HCT116 (cell line): ENCODE results near the gene ZNF718. TPM values are rescaled to one million over a fixed set of nuclear protein-coding genes. Genes with fewer than 3 reads are reported as not detected.
"Not testable (repeated sequence)": the region's sequence is repeated elsewhere in the genome, so short reads cannot be mapped to it uniquely, and the experiment has no call there.

Source experiments
- ATAC-seq: fragments of 200-7000 bp; cut with Tn5 transposase; 2 replicates; pipeline ENCODE4 v1.9.1; 2020; ENCODE audit warnings: mild to moderate bottlenecking, moderate library complexity
- BruUV-seq: library from RNA; stranded (reverse); fragments of 400-500 nt; replicated peaks from 2 replicates; lab custom pipeline; 2021; lab: Mats Ljungman, UMichigan
- CTCF ChIA-PET: fragments of 300-600 bp; sonication (Branson Sonifier 250); formaldehyde crosslinking; loops from one replicate; lab custom pipeline; 2021; ENCODE audit warnings: antibody characterized with exemption; lab: Charles Lee
- POLR2A ChIA-PET: fragments of 300-600, 350-600 bp; sonication (Branson Sonifier 250); formaldehyde crosslinking; loops from one replicate; lab custom pipeline; 2021; ENCODE audit warnings: antibody characterized with exemption; lab: Charles Lee
- RAD21 ChIA-PET, 2 experiments: fragments of 300-600 bp; sonication (Branson Sonifier 250); formaldehyde crosslinking; loops; one replicate each; lab custom pipeline; 2023; ENCODE audit warnings: low total read pairs in 2 of 2; ENCODE audit not compliant: uncharacterized antibody in 2 of 2, unreplicated experiment in 2 of 2, low non-redundant PET in 1 of 2; lab: Charles Lee
- DNase-seq: peaks from one replicate; pipeline ENCODE4 v3.0.0-alpha.2; 2010; ENCODE audit warnings: low read depth, low spot score
- H2AFZ ChIP-seq: fragments of 200-600 bp; shearing (Covaris generic), sonication (generic); 2 replicates; pipeline ENCODE4 v1.6.1; 2017; ENCODE audit warnings: low read depth, mixed run types, mixed read lengths, antibody characterized with exemption, low read length; ENCODE audit not compliant: poor library complexity, severe bottlenecking
- H3K27ac ChIP-seq: 2 replicates; pipeline ENCODE4 v1.5.1; 2012; ENCODE audit warnings: low read depth, low read length
- H3K27me3 ChIP-seq: fragments of 200-600 bp; sonication (generic); 2 replicates; pipeline ENCODE4 v1.6.1; 2016; ENCODE audit warnings: mixed run types, low read length, mixed read lengths; ENCODE audit not compliant: insufficient read depth
- H3K36me3 ChIP-seq, 2 experiments: fragments of 200-500 bp in 1 of 2; fragments of 200-600 bp in 1 of 2; sonication (Bioruptor generic) in 1 of 2; sonication (generic) in 1 of 2; 2 replicates each; pipeline versions ENCODE4 v1.5.1 to v1.6.1; 2014 to 2016; ENCODE audit warnings: low read length in 2 of 2, inconsistent platforms in 1 of 2, mixed read lengths in 1 of 2, mixed run types in 1 of 2; ENCODE audit not compliant: insufficient read depth in 2 of 2, control insufficient read depth in 1 of 2
- H3K4me1 ChIP-seq, 2 experiments: fragments of 200-600 bp in 1 of 2; sonication (generic) in 1 of 2; 2 replicates each; pipeline versions ENCODE4 v1.5.1 to v1.6.1; 2012 to 2017; ENCODE audit warnings: low read length in 2 of 2, inconsistent platforms in 1 of 2, mild to moderate bottlenecking in 1 of 2, mixed read lengths in 1 of 2, mixed run types in 1 of 2, moderate library complexity in 1 of 2; ENCODE audit not compliant: insufficient read depth in 2 of 2, control insufficient read depth in 1 of 2
- H3K4me2 ChIP-seq: fragments of 200-600 bp; sonication (generic); 2 replicates; pipeline ENCODE4 v1.6.1; 2017; ENCODE audit warnings: mixed run types, low read length, mixed read lengths
- H3K4me3 ChIP-seq, 2 experiments: fragments of 200-600 bp in 1 of 2; sonication (generic) in 1 of 2; replicated peaks in 1 of 2; 2 replicates each; pipeline ENCODE4 v1.5.1; 2011 to 2016; ENCODE audit warnings: low read length in 2 of 2, control low read depth in 1 of 2, low read depth in 1 of 2, mild to moderate bottlenecking in 1 of 2, mixed read lengths in 1 of 2, mixed run types in 1 of 2
- H3K79me2 ChIP-seq: fragments of 200-600 bp; sonication (generic); 2 replicates; pipeline ENCODE4 v1.6.1; 2017; ENCODE audit warnings: mild to moderate bottlenecking, mixed run types, low read length, moderate library complexity, mixed read lengths; ENCODE audit not compliant: insufficient read depth
- H3K9ac ChIP-seq: fragments of 200-600 bp; sonication (generic); 2 replicates; pipeline ENCODE4 v1.6.1; 2016; ENCODE audit warnings: low read length, mixed read lengths
- H3K9me2 ChIP-seq: fragments of 200-600 bp; sonication (generic), shearing (Covaris generic); 2 replicates; pipeline ENCODE4 v1.6.1; 2017; ENCODE audit warnings: mixed run types, mild to moderate bottlenecking, moderate library complexity; ENCODE audit not compliant: insufficient read depth
- H3K9me3 ChIP-seq, 2 experiments: fragments of 200-500 bp in 1 of 2; fragments of 200-600 bp in 1 of 2; sonication (Bioruptor generic) in 1 of 2; sonication (generic) in 1 of 2; 2 replicates each; pipeline ENCODE4 v1.6.1; 2014 to 2017; ENCODE audit warnings: low read length in 2 of 2, mixed read lengths in 2 of 2, inconsistent platforms in 1 of 2, low read depth in 1 of 2, mild to moderate bottlenecking in 1 of 2, mixed run types in 1 of 2, moderate library complexity in 1 of 2; ENCODE audit not compliant: control insufficient read depth in 1 of 2, insufficient read depth in 1 of 2
- H4K20me1 ChIP-seq: fragments of 200-600 bp; sonication (generic), shearing (Covaris generic); 2 replicates; pipeline ENCODE4 v1.6.1; 2017; ENCODE audit warnings: mixed run types, mild to moderate bottlenecking, moderate library complexity; ENCODE audit not compliant: insufficient read depth
- CEBPB ChIP-seq: IDR thresholded peaks from 2 replicates; pipeline ENCODE4 v1.6.1; 2012; ENCODE audit warnings: low read depth
- EGR1 ChIP-seq: IDR thresholded peaks from 2 replicates; pipeline ENCODE4 v1.6.1; 2012; ENCODE audit warnings: low read depth
- RAD21 ChIP-seq: IDR thresholded peaks from 2 replicates; pipeline ENCODE4 v1.6.1; 2012; ENCODE audit warnings: low read depth, mild to moderate bottlenecking
- SIN3A ChIP-seq: IDR thresholded peaks from 2 replicates; pipeline ENCODE4 v1.6.1; 2012; ENCODE audit warnings: low read depth
- TCF7L2 ChIP-seq: IDR thresholded peaks from 2 replicates; pipeline ENCODE4 v1.7.0; 2011; ENCODE audit warnings: borderline replicate concordance, inconsistent platforms; ENCODE audit not compliant: insufficient read depth, insufficient read length; ENCODE audit errors: extremely low read depth
- ZFX ChIP-seq: fragments of 450-650 bp; IDR thresholded peaks from 2 replicates; pipeline ENCODE4 v1.6.1; 2017
- intact Hi-C: fragments of 100-400 bp; cut with micrococcal nuclease; formaldehyde crosslinking; loops from 2 replicates; pipeline ENCODE4 v1.10.0; 2022
- total RNA-seq: library from RNA; stranded (reverse); gene quantifications from one replicate; pipeline ENCODE4 v1.2.1, GENCODE V29; 2021; ENCODE audit not compliant: unreplicated experiment
- TF ChIP-seq, protein P1 (sequence below), 3 experiments: fragments of 200-600 bp in 1 of 3; sonication (generic) in 1 of 3; IDR thresholded peaks in 2 of 3; conservative IDR thresholded peaks in 1 of 3; 2 replicates each; pipeline ENCODE4 v1.5.1; 2012 to 2017; ENCODE audit warnings: low read depth in 2 of 3, low read length in 2 of 3, antibody characterized with exemption in 1 of 3, borderline replicate concordance in 1 of 3, control low read depth in 1 of 3, mild to moderate bottlenecking in 1 of 3, mixed read lengths in 1 of 3, mixed run types in 1 of 3, moderate library complexity in 1 of 3; ENCODE audit not compliant: insufficient read depth in 1 of 3
- TF ChIP-seq, protein P2 (sequence below): IDR thresholded peaks from 2 replicates; pipeline ENCODE4 v1.6.1; 2012
- TF ChIP-seq, protein P3 (sequence below): IDR thresholded peaks from 2 replicates; pipeline ENCODE4 v1.6.1; 2012

The ZNF718 gene
- total RNA-seq, 1 experiment from 2014 or later = 0.07 TPM

DNA sequence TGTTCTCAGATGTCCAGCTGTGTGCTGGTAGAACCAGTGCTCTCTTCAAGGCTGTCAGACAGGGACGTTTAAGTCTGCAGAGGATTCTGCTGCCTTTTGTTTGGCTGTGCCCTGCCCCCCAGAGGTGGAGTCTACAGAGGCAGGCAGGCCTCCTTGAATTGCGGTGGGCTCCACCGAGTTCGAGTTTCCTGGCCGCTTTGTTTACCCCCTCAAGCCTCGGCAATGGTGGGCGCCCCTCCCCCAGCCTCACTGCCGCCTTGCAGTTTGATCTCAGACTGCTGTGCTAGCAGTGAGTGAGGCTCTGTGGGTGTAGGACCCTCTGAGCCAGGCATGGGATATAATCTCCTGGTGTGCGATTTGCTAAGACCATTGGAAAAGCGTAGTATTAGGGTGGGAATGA is 47.0 kb downstream of the ZNF718 start:
- H3K4me1 ChIP-seq, H3K27ac ChIP-seq, H2AFZ ChIP-seq, H3K27me3 ChIP-seq, RAD21 ChIA-PET, BruUV-seq, H3K9me2 ChIP-seq, DNase-seq, H3K9me3 ChIP-seq, H4K20me1 ChIP-seq, H3K4me3 ChIP-seq, H3K9ac ChIP-seq, CTCF ChIA-PET, H3K4me2 ChIP-seq, ATAC-seq, POLR2A ChIA-PET, intact Hi-C loops, H3K79me2 ChIP-seq, H3K36me3 ChIP-seq: not testable (repeated sequence)

DNA sequence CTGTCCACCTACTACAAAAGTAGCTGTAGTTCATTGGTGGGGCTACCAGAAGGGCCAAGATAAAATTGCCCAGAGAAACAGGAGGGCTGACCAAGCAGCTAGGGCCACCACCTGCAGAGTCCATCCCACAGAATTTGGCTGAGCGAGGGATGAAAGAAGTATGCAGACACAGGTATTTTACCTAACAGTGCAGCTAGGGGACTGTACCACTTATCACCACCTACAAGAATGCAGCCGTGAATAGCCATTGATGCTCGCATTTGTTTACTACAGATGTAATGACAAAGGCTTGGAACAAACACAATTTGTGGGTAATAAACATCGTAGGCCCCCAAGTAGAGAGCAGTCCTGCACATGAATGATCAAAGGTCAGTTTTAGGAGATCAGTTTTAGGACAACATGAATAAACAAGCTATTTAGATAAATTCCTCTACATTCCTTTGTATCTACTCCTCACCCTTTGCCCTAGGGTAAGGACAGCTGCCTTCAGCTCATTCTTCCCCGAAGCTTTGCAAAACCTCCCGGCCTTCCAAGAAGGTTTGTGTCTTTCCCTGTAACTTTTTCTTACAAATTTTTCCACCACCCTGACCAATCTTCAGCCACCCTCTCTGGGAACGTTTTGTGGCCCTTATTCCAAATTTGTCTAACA is 49.5 kb downstream of the ZNF718 start:
- DNase-seq (no peak), ATAC-seq (no peak)
- intact Hi-C loops = no loop called here
- H3K4me2 ChIP-seq = no peak overlapping the region
- no peaks in the 10 kb centered on the region for H3K9me2 ChIP-seq
- no TSS peak for BruUV-seq
- CTCF ChIA-PET = no interaction called here
- no peak overlapping the region for H3K27ac ChIP-seq
- no peak overlapping the region for H3K9ac ChIP-seq
- H3K4me3 ChIP-seq = no peak overlapping the region
- H3K79me2 ChIP-seq = no peaks in the 10 kb centered on the region
- peaks cover 3 to 5% of the 10 kb centered on the region in 2 experiments; a peak in 3 of 4 replicates for H3K9me3 ChIP-seq
- no peaks in the 10 kb centered on the region for H4K20me1 ChIP-seq
- H3K27me3 ChIP-seq = no peaks in the 10 kb centered on the region
- no peak overlapping the region for H2AFZ ChIP-seq
- H3K4me1 ChIP-seq = no peaks in the 10 kb centered on the region
- TF ChIP-seq SIN3A (no peak), TCF7L2 (no peak), ZFX (no peak), EGR1 (no peak), RAD21 (no peak), CEBPB (no peak)
- TF ChIP-seq, protein P1, sequence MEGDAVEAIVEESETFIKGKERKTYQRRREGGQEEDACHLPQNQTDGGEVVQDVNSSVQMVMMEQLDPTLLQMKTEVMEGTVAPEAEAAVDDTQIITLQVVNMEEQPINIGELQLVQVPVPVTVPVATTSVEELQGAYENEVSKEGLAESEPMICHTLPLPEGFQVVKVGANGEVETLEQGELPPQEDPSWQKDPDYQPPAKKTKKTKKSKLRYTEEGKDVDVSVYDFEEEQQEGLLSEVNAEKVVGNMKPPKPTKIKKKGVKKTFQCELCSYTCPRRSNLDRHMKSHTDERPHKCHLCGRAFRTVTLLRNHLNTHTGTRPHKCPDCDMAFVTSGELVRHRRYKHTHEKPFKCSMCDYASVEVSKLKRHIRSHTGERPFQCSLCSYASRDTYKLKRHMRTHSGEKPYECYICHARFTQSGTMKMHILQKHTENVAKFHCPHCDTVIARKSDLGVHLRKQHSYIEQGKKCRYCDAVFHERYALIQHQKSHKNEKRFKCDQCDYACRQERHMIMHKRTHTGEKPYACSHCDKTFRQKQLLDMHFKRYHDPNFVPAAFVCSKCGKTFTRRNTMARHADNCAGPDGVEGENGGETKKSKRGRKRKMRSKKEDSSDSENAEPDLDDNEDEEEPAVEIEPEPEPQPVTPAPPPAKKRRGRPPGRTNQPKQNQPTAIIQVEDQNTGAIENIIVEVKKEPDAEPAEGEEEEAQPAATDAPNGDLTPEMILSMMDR (IDR thresholded peaks at IDR 0.05 in 2 of 3, conservative IDR thresholded peaks at IDR 0.05 in 1 of 3; ENCODE audit: borderline replicate concordance in 1 of 3, insufficient read depth in 1 of 3, low read depth in 2 of 3, low read length in 2 of 3) = no peak
- TF ChIP-seq, protein P2, sequence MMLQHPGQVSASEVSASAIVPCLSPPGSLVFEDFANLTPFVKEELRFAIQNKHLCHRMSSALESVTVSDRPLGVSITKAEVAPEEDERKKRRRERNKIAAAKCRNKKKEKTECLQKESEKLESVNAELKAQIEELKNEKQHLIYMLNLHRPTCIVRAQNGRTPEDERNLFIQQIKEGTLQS = no peak
- TF ChIP-seq, protein P3, sequence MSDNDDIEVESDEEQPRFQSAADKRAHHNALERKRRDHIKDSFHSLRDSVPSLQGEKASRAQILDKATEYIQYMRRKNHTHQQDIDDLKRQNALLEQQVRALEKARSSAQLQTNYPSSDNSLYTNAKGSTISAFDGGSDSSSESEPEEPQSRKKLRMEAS = no peak
- TF ChIP-seq, all 23 proteins: peak for 0
- POLR2A ChIA-PET = no interaction called here
- RAD21 ChIA-PET = no interaction called here
- H3K36me3 ChIP-seq = no peaks in the 10 kb centered on the region
